Stimulated activated naive CD4-positive, alpha-beta T cell (primary cell): ENCODE data around the gene CLRN3.
A peak's percentile ranks its signal among the peaks of the same experiment; 100 is the strongest.

ENCODE experiments used
- DNase-seq, 6 experiments: peaks; one replicate each; lab custom pipeline; 2025; lab: John Stamatoyannopoulos, UW

Gene CLRN3

DNA sequence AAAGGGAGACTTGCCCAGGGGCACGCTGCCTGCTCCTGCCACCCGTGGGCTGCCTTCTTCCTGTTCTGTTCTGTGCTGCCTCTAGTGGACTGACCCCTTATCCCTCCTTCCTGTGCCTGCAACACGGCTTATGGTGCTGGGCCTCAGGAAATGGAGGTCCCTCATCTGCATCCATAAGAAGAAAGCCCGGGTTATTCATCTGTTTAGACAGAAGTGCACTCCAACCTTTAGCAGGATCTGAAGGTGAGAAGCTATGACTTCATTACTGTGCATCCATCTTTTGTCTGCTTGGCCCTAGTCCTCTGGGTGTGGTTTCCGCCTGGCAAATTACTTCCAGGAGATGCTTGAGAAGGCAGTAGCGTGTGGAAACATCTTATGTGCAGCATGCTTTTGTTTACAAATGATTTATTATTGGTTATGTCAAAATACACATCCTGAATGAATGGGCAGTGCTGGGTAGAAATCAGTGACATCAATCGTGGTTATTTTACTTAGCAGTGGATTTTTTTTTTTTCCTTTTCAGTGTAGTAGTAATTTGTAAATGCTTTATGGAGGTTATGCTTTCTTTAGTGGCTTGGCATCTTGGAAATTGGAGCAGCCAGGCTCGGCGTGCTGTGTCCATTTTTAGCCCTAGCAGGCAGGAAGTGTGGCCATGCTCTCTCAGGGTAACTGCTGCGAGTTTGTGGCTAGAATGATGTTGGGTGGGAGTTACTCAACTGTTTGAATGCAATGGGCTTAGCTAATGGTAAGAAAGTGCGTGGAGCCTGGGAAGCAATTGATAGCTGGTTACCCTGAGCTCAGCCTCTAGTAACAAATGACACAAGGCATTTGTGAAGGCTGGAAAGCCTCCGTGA is 26.9 kb upstream of the CLRN3 start:
- no peak for DNase-seq

- DNase-seq = no peak
Observed at GRCh38 chr10:127918572-127918971, 25.8 kb upstream of the CLRN3 start.

GRCh38 chr10:127916826-127917225 is 24.1 kb upstream of the CLRN3 start:
- DNase-seq = no peak

- no peak for DNase-seq
Observed at GRCh38 chr10:127915324-127915723, 22.6 kb upstream of the CLRN3 start.

DNA sequence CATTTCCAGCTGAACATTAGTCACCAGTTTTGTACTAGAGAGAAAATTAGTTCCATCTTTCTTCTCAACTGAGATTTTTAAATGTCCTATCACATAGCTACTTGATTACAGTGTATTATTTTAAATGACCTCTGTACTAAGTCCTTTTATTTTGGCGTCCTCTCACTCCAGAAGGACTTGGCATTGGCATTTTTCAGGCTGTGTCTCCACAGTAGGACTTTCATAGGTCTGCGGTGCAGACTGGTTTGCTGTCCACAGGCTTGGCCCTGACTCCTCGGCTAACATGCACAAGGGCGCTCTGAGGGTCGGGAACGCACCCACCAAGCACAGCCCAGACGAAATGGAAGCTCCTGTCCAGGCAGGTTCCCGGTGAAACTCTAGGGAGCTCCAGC is 20.6 kb upstream of the CLRN3 start:
- no peak for DNase-seq

- no peak for DNase-seq
Observed at GRCh38 chr10:127912607-127913367, 20.0 kb upstream of the CLRN3 start.

DNA sequence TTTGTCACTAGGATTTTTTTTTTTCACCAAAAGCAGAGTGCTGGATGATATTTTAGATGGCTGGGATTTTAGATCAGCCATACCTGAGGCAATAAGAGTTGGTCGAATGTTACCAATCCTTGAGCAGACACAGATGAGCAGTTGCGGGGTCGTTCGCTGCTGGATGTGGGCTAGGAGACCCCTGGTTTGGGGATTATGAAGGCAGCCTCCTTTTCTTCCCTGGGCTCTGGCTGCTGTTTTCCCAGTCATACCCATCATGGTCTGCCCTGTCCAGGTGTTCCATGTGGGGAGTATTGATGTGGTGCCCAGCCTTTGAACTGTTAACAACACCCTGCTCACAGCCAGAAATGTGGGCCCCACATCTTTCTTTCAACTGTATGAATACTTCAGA is 19.1 kb upstream of the CLRN3 start:
- no peak for DNase-seq

GRCh38 chr10:127911218-127911866 is 18.6 kb upstream of the CLRN3 start:
- DNase-seq = no peak

DNA sequence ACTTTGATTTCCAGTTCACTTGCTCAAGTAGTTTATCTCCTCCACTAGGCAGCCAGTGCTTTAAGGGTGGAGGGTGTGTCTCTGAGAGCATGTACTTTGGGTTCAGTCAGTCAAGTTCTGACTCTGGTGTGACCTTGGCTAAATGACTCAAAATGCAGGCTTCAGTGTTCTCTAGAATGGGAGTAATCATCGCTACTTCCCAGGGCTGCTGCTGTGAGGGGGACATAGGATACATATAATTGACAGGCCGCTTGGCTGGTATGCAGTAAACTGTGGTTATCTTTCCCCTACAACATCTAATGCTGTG is 17.7 kb upstream of the CLRN3 start:
- DNase-seq = no peak

DNA sequence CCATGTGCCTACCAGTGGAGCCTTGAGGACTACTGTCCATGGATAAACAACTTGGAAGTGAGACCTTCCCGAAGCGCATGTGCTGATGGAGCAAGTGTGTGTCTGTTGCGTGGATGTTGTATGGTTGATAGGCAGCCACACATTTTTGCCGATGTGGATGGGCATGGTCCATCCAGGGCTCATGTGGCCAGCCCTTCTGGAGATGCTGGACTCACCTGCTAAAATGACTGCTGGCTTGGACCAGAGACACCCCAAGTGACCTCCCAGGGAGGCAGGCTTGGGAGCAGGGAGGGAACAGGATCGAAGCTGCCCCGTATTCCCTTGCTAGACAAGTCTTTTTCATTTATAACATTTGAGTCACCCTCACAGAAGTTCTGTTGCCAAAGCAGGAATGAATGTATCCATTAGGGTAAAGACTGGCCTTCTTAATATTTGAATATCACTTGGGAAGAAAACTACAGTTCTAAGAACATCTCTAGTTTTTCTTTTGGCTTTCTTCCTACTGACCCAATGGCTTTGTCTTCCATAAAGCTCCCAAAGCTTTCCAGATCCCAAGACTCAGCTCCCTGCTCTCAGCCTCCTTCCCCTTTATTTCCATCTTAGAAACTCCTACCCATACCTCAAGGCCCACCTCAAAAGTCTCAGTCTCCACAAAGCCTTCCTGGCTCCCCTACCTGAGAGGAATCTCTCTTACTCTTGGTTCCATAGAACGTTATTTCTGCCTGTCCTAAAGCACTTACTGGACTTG is 17.1 kb upstream of the CLRN3 start:
- DNase-seq = no peak

- no peak for DNase-seq
Observed at GRCh38 chr10:127908959-127909267, 16.2 kb upstream of the CLRN3 start.

DNA sequence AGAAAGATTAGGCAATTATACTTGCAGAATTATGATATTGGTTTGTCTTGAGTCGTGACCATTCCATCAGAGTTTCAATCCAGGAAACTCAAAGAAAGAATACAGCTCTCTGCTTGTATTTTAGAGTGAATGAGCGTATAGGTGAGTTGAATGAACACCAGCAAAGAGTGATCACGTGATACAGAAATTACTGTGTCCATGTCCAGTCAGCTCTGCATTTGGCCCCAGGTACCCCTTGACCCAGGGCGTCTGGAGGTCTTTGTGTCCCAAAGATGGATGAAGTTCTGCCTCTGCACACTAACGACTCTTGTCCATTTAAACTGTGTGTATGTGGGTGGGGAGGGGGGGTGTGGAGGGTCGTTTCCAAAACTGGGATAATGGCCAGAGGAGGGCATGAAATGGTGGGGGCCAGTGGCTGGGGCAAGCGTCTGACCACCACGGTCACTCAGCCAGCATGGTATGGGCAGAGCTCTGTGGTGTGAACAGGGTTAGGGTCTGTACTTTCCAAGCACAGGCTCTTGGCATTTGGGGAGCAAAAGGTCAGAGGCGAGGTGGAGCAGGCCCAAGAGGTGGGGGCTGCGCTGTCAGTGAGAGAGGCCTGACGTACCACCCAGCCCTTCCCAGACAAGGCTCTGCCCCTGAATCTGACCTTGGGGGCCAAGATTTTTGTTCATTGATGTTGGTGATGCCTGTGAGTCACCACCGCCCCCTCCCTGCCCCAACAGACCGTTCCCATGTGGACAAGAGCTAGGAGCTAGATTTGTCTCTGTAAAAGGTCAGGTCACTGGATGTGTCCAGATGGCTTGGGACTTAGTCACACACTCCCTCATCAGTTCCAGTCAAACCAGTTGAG is 15.6 kb upstream of the CLRN3 start:
- DNase-seq = no peak

DNA sequence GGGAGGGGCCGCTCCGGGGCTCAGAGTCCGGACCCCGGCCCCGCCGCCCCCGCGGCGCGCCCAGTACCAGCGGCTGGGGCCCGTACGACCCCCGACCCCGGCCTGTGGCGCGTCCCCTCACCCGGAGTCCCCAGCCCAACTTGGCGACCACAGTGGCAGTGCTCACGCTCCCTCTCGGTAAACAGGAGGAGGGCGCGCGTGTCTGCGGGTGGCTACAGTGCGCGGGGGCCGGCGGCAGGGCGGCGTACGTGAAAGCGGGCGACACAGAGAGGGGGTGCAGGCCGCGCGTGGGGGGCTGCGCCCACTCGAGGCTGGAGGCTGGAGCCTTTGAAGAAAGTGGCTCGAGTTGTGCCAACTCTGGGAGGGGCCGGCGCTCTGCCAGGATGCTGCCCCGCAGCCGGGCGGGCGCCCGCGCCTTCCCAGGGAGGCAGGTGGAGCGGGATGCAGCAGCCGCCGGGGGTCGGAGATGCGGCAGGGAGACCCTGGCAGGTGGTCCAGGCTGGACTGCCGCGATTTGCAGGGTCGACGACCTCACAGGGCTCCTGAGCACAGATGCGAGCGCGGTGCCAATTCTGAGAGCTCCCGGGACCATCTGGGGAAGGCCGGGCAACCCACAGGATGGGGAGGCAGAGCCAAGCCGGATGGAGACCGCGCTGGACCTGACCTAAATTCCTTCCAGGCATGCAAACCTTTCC is 14.8 kb upstream of the CLRN3 start:
- DNase-seq = peak in 1 of 6 experiments; percentile 11

DNA sequence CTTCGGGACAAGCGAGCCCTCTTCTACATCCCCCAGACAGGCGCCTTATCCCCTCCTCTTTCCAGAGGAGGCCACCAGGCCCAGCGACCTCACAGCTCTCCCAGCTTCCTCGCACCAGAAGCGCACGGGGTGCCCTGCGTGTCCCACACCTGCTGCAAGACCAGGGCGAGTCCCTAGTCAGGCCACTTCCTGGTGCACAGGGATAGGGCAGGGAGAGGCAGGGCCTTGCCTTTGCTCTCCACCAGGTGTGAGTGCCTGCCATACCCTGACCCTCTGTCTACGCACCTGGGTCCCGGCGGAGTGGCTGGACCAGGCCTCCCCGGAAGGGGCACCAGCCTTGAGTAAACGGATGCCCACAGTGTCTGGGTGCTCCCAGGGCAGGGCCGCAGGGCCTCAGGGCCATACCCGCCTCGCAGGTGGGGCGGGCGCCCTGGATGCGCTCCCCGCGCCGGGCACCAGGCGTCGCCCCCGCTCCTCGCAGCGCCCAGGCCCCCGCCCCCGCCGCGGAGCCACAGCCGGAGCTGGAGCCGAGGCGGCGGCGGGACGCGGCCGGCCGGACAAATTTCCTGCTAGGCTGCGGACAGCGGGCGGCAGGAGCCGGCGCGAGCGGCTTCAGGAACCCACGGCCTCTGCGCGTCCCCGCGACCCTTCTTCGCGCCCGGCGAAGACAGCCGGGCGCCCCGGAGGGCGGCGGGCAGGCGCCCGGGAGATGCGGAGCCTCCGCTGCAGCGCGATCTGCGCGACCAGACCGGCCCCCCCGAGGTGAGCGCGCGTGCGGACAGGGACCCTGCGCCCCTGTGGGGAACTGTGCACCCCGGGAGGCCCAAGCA is 14.0 kb upstream of the CLRN3 start, which contains the start of gene PTPRE:
Gene PTPRE (plus strand): TSS at position 556 of the 830 bp plus-strand sequence. CDS start 133,779 bp downstream, outside the sequence.
- DNase-seq = peak; percentile 6 to 64 (median 34)

- no peak for DNase-seq
Observed at GRCh38 chr10:127905848-127906261, 13.1 kb upstream of the CLRN3 start.

GRCh38 chr10:127905001-127905847 is 12.5 kb upstream of the CLRN3 start:
- no peak for DNase-seq

- no peak for DNase-seq
Observed at GRCh38 chr10:127904311-127905000, 11.7 kb upstream of the CLRN3 start.

DNA sequence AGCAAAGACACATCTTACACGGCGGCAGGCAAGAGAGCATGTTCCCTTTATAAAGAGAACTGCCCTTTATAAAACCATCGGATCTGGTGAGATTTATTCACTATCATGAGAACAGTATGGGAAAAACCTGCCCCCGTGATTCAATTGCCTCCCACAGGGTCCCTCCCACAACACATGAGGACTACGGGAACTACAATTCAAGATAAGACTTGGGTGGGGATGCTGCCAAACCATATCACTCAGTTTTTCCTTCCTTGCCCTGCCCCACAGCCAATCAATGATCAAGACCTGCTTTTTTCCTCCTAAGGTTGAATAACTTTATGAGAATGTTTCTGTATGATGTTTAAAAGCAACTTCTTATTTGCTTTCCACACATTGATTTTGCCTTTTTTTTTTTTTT is 11.0 kb upstream of the CLRN3 start:
- no peak for DNase-seq
